AG09319 (cell line): ENCODE data around the gene THADA.
"Not testable (repeated sequence)": the region's sequence is repeated elsewhere in the genome, so short reads cannot be mapped to it uniquely, and the experiment has no call there.

Source experiments
- DNase-seq: peaks from one replicate; pipeline ENCODE4 v3.0.0-alpha.2; 2010; ENCODE audit warnings: low read depth; ENCODE audit errors: extremely low read depth
- CTCF ChIP-seq: IDR thresholded peaks from 2 replicates; pipeline ENCODE4 v1.5.1; 2011; ENCODE audit warnings: low read depth, mild to moderate bottlenecking, inconsistent platforms, low read length, moderate library complexity

Gene THADA

DNA sequence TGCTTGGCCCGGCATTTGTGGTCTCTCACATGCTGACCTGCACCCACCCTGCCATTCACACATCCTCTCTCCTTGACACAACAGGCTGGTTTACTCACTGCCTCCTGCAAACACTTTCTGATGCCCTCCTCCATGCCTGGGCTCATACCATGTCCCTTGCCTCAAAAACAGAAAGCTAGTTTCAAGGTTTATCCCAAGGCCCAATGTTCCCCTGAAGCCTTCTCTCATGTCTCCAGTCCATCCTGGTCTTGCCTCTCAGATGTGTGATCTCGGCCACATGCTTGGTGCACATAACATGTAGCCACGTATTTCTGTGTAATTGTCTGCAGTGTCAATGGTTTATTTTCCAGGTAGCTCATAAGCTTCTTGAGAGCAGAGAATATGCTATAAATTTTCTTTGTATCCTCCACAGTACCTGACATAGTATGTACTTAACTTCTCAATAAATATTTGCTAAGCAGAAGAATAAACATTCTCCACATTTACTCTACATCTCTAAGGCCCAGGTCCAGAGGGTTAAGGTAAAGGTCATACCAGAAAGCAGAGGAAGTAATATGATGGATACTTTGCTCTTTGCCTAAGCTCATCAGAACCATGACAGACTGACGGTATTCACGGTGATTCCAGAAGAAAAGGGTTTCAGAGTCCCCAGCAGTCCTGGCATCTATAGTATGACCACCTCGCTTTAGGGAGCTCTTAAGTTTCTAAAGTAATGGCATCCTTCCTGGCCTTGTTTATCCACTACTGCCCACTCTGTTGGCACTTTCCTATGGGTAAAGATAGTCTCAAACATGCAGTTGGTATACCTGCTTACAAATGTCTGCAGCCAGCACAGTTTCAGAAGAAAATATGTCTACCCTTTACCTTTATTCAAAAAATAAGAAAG is 206.0 kb downstream of the THADA start:
- no peak for TF ChIP-seq CTCF
- DNase-seq: no peak

- TF ChIP-seq CTCF: no peak
- DNase-seq: no peak
Observed at GRCh38 chr2:43388371-43388770, 207.5 kb downstream of the THADA start.

DNA sequence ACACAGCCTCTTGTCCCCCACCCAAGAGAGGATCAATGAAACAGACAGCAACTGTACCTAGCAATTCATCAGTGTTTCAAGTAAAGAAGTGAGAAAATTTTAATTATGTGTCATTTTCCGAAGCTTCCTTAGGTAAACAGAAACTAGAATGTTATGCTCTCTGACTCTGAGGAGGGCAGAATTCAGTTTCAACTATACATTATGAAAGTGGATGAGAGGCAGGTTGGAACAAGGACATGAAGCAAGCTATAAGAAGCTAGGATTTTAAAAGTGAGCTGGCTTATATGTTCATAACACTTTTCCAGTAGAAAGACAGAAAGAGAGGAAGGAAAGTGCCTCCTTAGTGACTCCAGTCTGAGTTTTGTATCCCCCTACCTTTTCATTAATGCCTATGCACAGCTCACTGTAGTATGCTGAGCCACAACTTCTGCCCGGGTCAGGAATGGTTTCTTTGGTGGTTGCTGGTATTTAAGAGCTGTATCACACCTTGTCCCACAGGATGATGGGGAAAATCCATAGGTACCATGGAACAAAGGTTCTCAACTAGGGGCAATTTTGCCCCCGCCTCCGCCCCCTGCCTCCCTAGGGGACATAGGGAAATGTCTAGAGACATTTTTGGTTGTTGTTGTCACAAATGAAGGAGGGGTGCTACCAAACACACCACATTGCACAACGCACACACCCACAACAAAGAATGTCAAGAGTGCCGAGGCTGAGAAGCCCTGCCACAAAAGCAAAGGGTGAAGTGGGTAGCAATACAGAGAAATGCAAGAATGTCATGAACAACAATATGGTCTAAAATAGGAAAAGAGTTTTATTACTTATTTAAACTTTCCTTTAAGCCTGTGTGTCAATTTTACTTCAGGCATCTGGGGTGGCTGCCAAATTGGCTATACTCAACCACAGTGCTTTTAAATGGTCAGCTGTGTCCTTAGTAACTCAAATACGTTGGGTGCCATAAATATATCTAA is 208.5 kb downstream of the THADA start:
- no peak for TF ChIP-seq CTCF
- no peak for DNase-seq

DNA sequence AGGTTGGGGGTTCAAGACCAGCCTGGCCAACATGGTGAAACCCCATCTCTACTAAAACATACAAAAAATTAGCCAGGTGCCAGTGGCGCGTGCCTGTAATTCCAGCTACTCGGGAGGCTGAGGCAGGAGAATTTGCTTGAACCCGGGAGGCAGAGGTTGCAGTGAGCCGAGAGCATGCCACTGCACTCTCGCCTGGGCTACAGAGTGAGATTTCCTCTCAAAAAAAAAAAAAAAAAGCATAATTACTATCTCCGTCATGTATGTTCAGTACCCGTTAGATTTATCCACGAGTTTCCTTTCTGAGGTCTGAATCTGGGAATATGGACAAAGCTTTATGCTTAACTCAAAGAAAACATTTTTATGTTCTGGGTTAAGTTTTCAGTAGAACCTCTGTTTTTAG is 209.2 kb downstream of the THADA start:
- not testable (repeated sequence) for DNase-seq

DNA sequence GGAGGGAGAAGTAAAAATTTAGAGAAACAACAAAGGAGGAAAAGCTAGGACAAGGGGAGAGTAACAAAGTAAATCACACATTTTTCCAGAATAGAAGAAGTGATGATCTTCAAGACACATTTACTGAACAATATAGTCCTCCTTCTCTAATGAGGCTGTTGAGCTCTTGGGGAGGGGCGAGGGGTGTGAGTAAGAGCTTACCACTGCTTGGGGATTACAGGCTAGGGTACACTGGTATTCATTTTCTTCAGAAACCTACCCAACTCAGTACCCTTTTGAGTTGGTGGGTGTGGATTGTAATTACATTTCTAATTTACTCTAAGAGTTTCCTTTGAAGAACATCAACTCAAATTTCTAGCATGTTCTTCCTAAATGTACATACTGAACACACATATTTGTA is 211.7 kb downstream of the THADA start:
- no peak for TF ChIP-seq CTCF
- no peak for DNase-seq

DNA sequence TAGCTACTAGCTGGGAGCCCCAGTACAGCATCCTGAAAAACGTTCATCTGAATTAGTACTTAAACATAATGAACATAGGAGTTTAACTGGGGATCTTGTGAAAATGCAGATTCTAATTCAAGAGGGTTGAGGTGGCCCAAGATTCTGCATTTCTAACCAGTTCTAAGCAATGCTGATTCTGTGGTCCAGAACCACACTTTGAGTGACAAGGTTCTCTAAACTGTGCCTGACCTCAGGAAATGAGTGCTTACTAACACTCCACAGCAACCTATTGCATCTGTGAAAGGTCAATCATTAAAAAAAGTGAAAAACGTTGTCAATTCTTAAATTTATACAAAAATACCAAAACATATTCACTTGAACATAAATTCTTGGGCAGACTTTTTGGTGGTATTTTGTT is 212.3 kb downstream of the THADA start:
- no peak for DNase-seq
- no peak for TF ChIP-seq CTCF

DNA sequence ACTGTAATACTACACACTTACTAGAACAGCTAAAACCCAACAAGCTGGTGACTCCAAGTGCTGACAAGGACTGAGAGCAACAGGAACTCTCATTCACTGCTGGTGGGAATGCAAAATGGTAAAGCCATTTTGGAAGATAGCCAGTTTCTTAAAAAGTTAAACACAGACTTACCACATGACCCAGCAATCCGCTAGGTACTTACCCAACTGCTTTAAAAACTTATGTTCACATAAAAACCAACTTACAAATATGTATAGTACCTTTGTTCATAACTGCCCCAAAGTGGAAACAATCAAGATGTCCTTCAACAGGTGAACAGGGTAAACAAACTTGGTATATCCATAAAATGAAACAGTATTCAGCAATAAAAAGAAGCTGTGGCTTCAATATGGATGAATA is 216.3 kb downstream of the THADA start:
- DNase-seq: no peak
- TF ChIP-seq CTCF: no peak
